T-cell (primary cell): Measurements from ENCODE around the gene NEK5. TPM values are rescaled to one million over a fixed set of nuclear protein-coding genes. Genes with fewer than 3 reads are reported as not detected.

Experiments
- ATAC-seq, 4 experiments: fragments of 200-7000 bp in 3 of 4; fragments of 150-1000 bp in 1 of 4; cut with Tn5 transposase; replicated peaks in 1 of 4; 1 replicate in 3 of 4; 2 replicates in 1 of 4; pipeline ENCODE4 v1.10.0; 2021; ENCODE audit warnings: moderate library complexity in 3 of 4, mild to moderate bottlenecking in 2 of 4, moderate number of reproducible peaks in 1 of 4
- CTCF ChIA-PET, 2 donors: fragments of 300-600 bp; sonication (Branson Sonifier 250); formaldehyde crosslinking; loops; one replicate each; lab custom pipeline; 2022; ENCODE audit warnings: antibody characterized with exemption in 2 of 2; lab: Charles Lee
- POLR2A ChIA-PET, 2 donors: fragments of 300-600 bp; sonication (Branson Sonifier 250); formaldehyde crosslinking; loops; one replicate each; lab custom pipeline; 2022; ENCODE audit warnings: antibody characterized with exemption in 2 of 2; lab: Charles Lee
- DNase-seq, 35 experiments: peaks; one replicate each; pipeline versions ENCODE4 v3.0.0 to v3.0.0-alpha.2; 2013 to 2023
- H3K27ac ChIP-seq: one replicate; pipeline ENCODE4 v1.5.1; 2013; ENCODE audit warnings: low read length
- H3K27me3 ChIP-seq, 2 experiments: replicated peaks in 1 of 2; 1 replicate in 1 of 2; 2 replicates in 1 of 2; pipeline versions ENCODE4 v1.6.1 to v1.7.0; 2013; ENCODE audit warnings: low read length in 1 of 2, mixed read lengths in 1 of 2; ENCODE audit not compliant: control insufficient read depth in 2 of 2, insufficient read depth in 2 of 2; ENCODE audit errors: extremely low read depth in 1 of 2
- H3K36me3 ChIP-seq, 2 donors: 1 replicate in 1 of 2; 2 replicates in 1 of 2; pipeline versions ENCODE4 v1.6.1 to v1.7.0; 2013; ENCODE audit warnings: low read length in 1 of 2; ENCODE audit not compliant: control insufficient read depth in 2 of 2, insufficient read depth in 1 of 2; ENCODE audit errors: extremely low read depth in 1 of 2
- H3K4me1 ChIP-seq, 2 experiments: 1 replicate in 1 of 2; 2 replicates in 1 of 2; pipeline versions ENCODE4 v1.6.1 to v1.7.0; 2013; ENCODE audit warnings: low read length in 2 of 2, mixed read lengths in 1 of 2; ENCODE audit not compliant: insufficient read depth in 2 of 2, control insufficient read depth in 1 of 2; ENCODE audit errors: extremely low read depth in 1 of 2
- H3K4me3 ChIP-seq, 2 donors: 1 replicate in 1 of 2; 2 replicates in 1 of 2; pipeline versions ENCODE4 v1.5.1 to v1.7.0; 2013; ENCODE audit warnings: mild to moderate bottlenecking in 2 of 2, low read length in 1 of 2, moderate library complexity in 1 of 2; ENCODE audit not compliant: control insufficient read depth in 1 of 2; ENCODE audit errors: extremely low read depth in 1 of 2
- H3K9me3 ChIP-seq: 2 replicates; pipeline ENCODE4 v1.7.0; 2013
- H3K27ac Mint-ChIP-seq, 2 donors: one replicate each; pipeline ENCODE4 v1.8.0; 2020 to 2021; ENCODE audit warnings: mild to moderate bottlenecking in 2 of 2, mixed read lengths in 2 of 2
- H3K27me3 Mint-ChIP-seq, 2 donors: one replicate each; pipeline ENCODE4 v1.8.0; 2021 to 2022; ENCODE audit warnings: mixed read lengths in 2 of 2
- H3K36me3 Mint-ChIP-seq: one replicate; pipeline ENCODE4 v1.8.0; 2021; ENCODE audit warnings: mixed read lengths
- H3K4me1 Mint-ChIP-seq, 3 donors: one replicate each; pipeline ENCODE4 v1.8.0; 2020 to 2022; ENCODE audit warnings: mixed read lengths in 3 of 3, mild to moderate bottlenecking in 1 of 3
- H3K4me3 Mint-ChIP-seq, 3 donors: one replicate each; pipeline ENCODE4 v1.8.0; 2020 to 2022; ENCODE audit warnings: mild to moderate bottlenecking in 3 of 3, mixed read lengths in 3 of 3, moderate library complexity in 3 of 3
- H3K9me3 Mint-ChIP-seq, 3 donors: one replicate each; pipeline ENCODE4 v1.8.0; 2020 to 2022; ENCODE audit warnings: mixed read lengths in 3 of 3
- WGBS: methylation state at CpG from one replicate; pipeline ENCODE4 v1.1.5; 2013; ENCODE audit warnings: missing lambda C conversion rate; ENCODE audit not compliant: insufficient coverage; 5-methylcytosine and 5-hydroxymethylcytosine counted together
- total RNA-seq, 35 experiments: library from RNA in 6 of 35; stranded (reverse) in 6 of 35; fragments of 120-200 nt in 1 of 35; gene quantifications; one replicate each; pipeline versions ENCODE4 v1.2.1 to v1.2.4 and lab custom pipeline; 2013 to 2026

NEK5 gene
- total RNA-seq, 5 donors from 2014 or later (not counting 1 experiment from before 2014, with no cell fraction given), result 0.09 TPM; not detected in 4

DNA sequence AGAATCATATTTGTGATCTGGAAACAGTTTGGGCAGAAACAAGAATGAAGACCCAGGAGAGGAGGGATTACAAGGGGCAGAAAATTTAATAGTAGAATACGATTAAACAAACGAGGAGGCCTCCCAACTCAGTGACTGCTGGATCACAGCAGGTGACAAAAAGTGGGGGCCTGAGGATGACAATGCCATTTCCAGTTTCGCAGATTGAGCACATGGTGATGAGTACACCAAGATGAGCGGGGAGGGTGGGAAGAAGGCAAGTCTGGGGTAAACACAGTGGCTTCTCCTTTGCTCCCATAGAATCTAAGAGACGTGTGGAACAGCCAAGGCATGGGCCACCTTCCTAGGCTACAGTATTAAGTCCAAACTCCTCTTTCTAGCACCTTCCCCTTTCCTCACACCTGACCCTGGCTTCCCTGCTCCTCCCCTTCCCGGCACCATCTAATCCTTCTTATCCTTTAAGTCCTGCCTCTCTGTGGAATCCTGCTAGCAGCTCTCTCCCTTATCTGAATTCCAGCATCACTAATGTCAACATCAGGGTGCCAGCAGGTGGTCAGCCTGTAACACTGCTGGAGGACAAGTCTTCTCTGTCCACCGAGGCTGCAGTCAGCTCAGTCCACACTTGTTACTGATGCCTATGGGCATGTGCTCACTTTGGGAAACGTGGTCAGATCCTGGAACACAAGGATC lies 131.1 kb downstream of the NEK5 start:
- POLR2A ChIA-PET, result no interaction called here
- CTCF ChIA-PET, result interaction anchor here in 1 of 2 donors (0.5 to 1.0 kb wide), 3 partner anchors 11 to 202 kb away, joined by 3 to 4 read pairs (median 3); no protein-coding TSS in a partner anchor
- H3K36me3 ChIP-seq, result no peaks in the 10 kb centered on the region
- no peak overlapping the region for H3K4me3 ChIP-seq
- Mint-ChIP-seq H3K27me3 (peaks cover 16 to 20% of the 10 kb centered on the region in 2 donors), H3K9me3 (no peaks in the 10 kb centered on the region), H3K27ac (no peak overlapping the region), H3K4me3 (no peak overlapping the region), H3K36me3 (no peaks in the 10 kb centered on the region), H3K4me1 (peaks cover 0 to 12% (median 0%) of the 10 kb centered on the region in 3 donors)
- no peaks in the 10 kb centered on the region for H3K9me3 ChIP-seq
- H3K27ac ChIP-seq, result no peak overlapping the region
- H3K27me3 ChIP-seq, result peaks cover 0 to 20% of the 10 kb centered on the region in 2 experiments
- DNase-seq (no peak), ATAC-seq (no peak)
- no peaks in the 10 kb centered on the region for H3K4me1 ChIP-seq
- 60% methylated on average over 4 of the region's 8 CpGs for WGBS

GRCh38 chr13:51997186-51997585 lies 131.7 kb downstream of the NEK5 start:
- H3K9me3 ChIP-seq, result no peaks in the 10 kb centered on the region
- no peak overlapping the region for H3K27ac ChIP-seq
- no peaks in the 10 kb centered on the region for H3K9me3 Mint-ChIP-seq
- H3K36me3 Mint-ChIP-seq, result no peaks in the 10 kb centered on the region
- CTCF ChIA-PET, result interaction anchor here in 1 of 2 donors (0.5 kb wide), 1 partner anchor 203 kb away, joined by 3 read pairs; no protein-coding TSS in a partner anchor
- no peak overlapping the region for H3K27ac Mint-ChIP-seq
- no peaks in the 10 kb centered on the region for H3K36me3 ChIP-seq
- no CpG with 5 or more reads among the region's 2 CpGs for WGBS
- H3K4me3 ChIP-seq, result no peak overlapping the region
- H3K4me1 Mint-ChIP-seq, result peaks cover 0 to 12% (median 0%) of the 10 kb centered on the region in 3 donors
- no peak for ATAC-seq
- no peak overlapping the region for H3K4me3 Mint-ChIP-seq
- POLR2A ChIA-PET, result no interaction called here
- H3K27me3 Mint-ChIP-seq, result peaks cover 16 to 20% of the 10 kb centered on the region in 2 donors
- no peaks in the 10 kb centered on the region for H3K4me1 ChIP-seq
- DNase-seq, result no peak
- peaks cover 0 to 20% of the 10 kb centered on the region in 2 experiments for H3K27me3 ChIP-seq

DNA sequence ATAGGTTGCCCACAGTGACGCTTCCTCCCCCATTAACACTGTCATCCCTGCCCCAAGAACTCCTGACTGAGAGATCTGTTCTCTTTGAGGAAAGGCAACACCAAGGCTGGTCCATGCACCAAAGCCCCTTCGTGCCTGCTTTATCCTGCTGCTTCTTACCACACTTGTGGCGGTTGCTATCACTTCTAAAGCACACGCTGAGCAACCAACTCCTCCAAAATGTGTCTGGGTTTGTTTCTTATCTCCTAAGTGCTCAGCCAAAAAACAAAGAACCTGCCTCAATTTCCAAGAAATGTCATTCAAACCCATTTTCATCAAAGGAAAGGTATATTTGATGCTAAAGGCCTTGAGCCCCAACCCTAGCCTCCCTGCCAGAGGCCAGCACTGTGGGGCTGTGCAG lies 132.2 kb downstream of the NEK5 start:
- ATAC-seq, result no peak
- Mint-ChIP-seq H3K9me3 (no peaks in the 10 kb centered on the region), H3K4me1 (peaks cover 0 to 12% (median 0%) of the 10 kb centered on the region in 3 donors), H3K36me3 (no peaks in the 10 kb centered on the region), H3K27me3 (peaks cover 16 to 20% of the 10 kb centered on the region in 2 donors), H3K4me3 (no peak overlapping the region), H3K27ac (no peak overlapping the region)
- POLR2A ChIA-PET, result no interaction called here
- no peaks in the 10 kb centered on the region for H3K4me1 ChIP-seq
- H3K36me3 ChIP-seq, result no peaks in the 10 kb centered on the region
- CTCF ChIA-PET, result no interaction called here
- H3K4me3 ChIP-seq, result no peak overlapping the region
- DNase-seq, result no peak
- H3K27ac ChIP-seq, result no peak overlapping the region
- peaks cover 0 to 20% of the 10 kb centered on the region in 2 experiments for H3K27me3 ChIP-seq
- WGBS, result 100% methylated on average over 2 of the region's 4 CpGs
- H3K9me3 ChIP-seq, result no peaks in the 10 kb centered on the region

DNA sequence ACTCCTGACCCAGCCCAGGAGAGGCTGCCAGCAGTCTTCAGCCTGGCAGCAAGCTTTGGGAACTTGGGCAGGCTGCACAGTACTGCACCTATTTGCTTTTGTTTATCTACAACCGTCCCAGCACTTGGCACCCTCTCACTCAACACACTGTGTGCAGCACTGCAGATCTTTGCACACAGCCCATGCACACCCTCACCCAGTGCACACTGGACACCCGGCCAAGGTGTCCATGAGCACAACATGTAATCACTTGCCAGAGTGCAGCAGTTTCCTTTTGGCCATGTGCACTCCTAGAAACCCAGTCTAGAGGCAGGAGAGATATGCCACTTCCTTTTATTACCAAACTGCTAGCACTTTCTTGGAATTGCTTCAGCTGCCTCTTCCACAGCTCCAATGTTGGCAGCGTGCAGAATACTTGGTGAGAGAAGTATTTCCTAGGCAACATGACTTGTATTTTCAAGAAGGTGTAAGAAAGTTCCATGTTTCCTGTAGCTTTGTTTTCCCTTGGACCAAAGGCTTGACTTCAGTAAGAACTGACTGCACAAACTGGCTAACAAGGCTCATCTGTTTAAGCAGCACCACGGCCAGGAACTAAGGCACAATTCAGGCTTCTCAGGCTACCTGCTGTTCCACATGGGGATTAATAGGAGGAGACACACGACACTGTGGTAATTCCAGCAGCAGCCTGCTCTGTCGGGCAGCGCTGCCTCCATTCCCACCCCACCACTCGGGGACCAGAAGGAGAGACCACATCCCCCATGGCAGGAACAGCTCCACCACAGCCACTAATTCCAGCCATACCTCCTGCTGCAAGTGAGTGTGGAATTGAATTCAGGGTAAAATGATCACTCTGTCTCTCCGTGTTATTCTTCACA lies 133.0 kb downstream of the NEK5 start:
- ChIA-PET CTCF (no interaction called here), POLR2A (no interaction called here)
- Mint-ChIP-seq H3K27ac (no peak overlapping the region), H3K4me1 (peaks cover 0 to 6% (median 0%) of the 10 kb centered on the region in 3 donors), H3K4me3 (no peak overlapping the region), H3K27me3 (peaks cover 12 to 20% of the 10 kb centered on the region in 2 donors), H3K36me3 (no peaks in the 10 kb centered on the region), H3K9me3 (no peaks in the 10 kb centered on the region)
- no peak for ATAC-seq
- 58% methylated on average over 5 of the region's 9 CpGs for WGBS
- no peaks in the 10 kb centered on the region for H3K4me1 ChIP-seq
- H3K27ac ChIP-seq, result no peak overlapping the region
- H3K27me3 ChIP-seq, result peaks cover 0 to 23% of the 10 kb centered on the region in 2 experiments
- no peaks in the 10 kb centered on the region for H3K36me3 ChIP-seq
- H3K4me3 ChIP-seq, result no peak overlapping the region
- no peaks in the 10 kb centered on the region for H3K9me3 ChIP-seq
- DNase-seq, result no peak

- H3K4me1 ChIP-seq, result no peaks in the 10 kb centered on the region
- no peak for ATAC-seq
- peaks cover 0 to 17% of the 10 kb centered on the region in 2 experiments for H3K27me3 ChIP-seq
- H3K27ac ChIP-seq, result no peak overlapping the region
- Mint-ChIP-seq H3K4me1 (peaks cover 0 to 6% (median 0%) of the 10 kb centered on the region in 3 donors), H3K27me3 (peaks cover 7 to 9% of the 10 kb centered on the region in 2 donors), H3K4me3 (no peak overlapping the region), H3K9me3 (no peaks in the 10 kb centered on the region), H3K27ac (no peak overlapping the region), H3K36me3 (no peaks in the 10 kb centered on the region)
- no peaks in the 10 kb centered on the region for H3K9me3 ChIP-seq
- H3K36me3 ChIP-seq, result no peaks in the 10 kb centered on the region
- DNase-seq, result no peak
- H3K4me3 ChIP-seq, result no peak overlapping the region
- POLR2A ChIA-PET, result no interaction called here
- CTCF ChIA-PET, result no interaction called here
- no CpG with 5 or more reads among the region's 2 CpGs for WGBS
These were observed 135.2 kb downstream of the NEK5 start for GRCh38 chr13:51993713-51994112.

DNA sequence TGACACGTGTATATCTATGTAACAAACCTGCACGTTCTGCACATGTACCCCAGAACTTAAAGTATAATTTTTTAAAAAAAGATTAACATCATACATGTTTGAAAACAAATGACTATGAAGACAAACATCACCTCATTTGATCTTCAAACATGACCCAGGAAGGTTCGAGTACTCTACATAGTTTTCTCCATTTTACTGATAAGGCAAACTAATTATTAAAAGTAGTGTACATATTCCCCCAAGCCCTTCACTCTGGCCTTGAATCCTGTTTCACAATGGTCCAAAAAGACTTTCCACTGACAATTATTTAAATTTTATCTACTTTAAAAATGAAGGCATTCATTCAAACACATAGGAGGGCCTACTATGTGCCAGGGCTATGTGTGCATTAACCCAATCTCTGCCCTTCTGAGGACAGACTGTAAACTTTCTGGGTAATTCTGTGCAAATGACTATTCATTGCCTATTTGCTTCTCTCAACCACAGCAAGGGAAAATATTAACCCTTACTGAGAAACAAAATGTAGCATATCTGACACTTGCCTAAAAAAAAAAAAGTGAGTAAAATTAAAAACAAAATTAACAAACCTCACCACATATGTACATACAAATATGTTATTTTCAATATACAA lies 139.8 kb downstream of the NEK5 start:
- Mint-ChIP-seq H3K27ac (no peak overlapping the region), H3K4me1 (no peaks in the 10 kb centered on the region), H3K9me3 (peaks cover 2 to 10% (median 2%) of the 10 kb centered on the region in 3 donors), H3K27me3 (peaks cover 4 to 8% of the 10 kb centered on the region in 2 donors), H3K4me3 (no peak overlapping the region), H3K36me3 (no peaks in the 10 kb centered on the region)
- no peak for DNase-seq
- Histone ChIP-seq H3K4me3 (no peak overlapping the region), H3K4me1 (no peaks in the 10 kb centered on the region), H3K27me3 (peaks cover 0 to 5% of the 10 kb centered on the region in 2 experiments), H3K9me3 (no peaks in the 10 kb centered on the region), H3K27ac (no peak overlapping the region), H3K36me3 (no peaks in the 10 kb centered on the region)
- no CpG with 5 or more reads among the region's 3 CpGs for WGBS
- ATAC-seq, result no peak
- CTCF ChIA-PET, result interaction anchor here in 1 of 2 donors (0.6 kb wide), 2 partner anchors 42 to 775 kb away, joined by 3 to 4 read pairs; no protein-coding TSS in a partner anchor
- POLR2A ChIA-PET, result no interaction called here
